Fibroblast of the aortic adventitia (primary cell): ENCODE results near the gene RALB. TPM values are rescaled to one million over a fixed set of nuclear protein-coding genes. Genes with fewer than 3 reads are reported as not detected.

ENCODE experiments used
- DNase-seq: peaks from one replicate; pipeline ENCODE4 v3.0.0-alpha.2; 2010; ENCODE audit warnings: low read depth
- H3K4me3 ChIP-seq: 2 replicates; pipeline ENCODE4 v1.5.1; 2011; ENCODE audit warnings: low read depth, mild to moderate bottlenecking, control low read depth, low read length, moderate library complexity
- total RNA-seq: library from RNA; depleted of rRNA; stranded (reverse); fragments of >200 nt; gene quantifications from 2 replicates; pipeline ENCODE4 v1.2.3, GENCODE V29; 2012; ENCODE audit warnings: low replicate concordance
- TF ChIP-seq, protein P1 (sequence below): IDR thresholded peaks from 2 replicates; pipeline ENCODE4 v1.5.1; 2011; ENCODE audit warnings: mild to moderate bottlenecking, low read length, control low read depth, inconsistent platforms; ENCODE audit not compliant: insufficient read depth

Gene RALB
- total RNA-seq, 1 donor, result 73.7 TPM

- TF ChIP-seq, protein P1, sequence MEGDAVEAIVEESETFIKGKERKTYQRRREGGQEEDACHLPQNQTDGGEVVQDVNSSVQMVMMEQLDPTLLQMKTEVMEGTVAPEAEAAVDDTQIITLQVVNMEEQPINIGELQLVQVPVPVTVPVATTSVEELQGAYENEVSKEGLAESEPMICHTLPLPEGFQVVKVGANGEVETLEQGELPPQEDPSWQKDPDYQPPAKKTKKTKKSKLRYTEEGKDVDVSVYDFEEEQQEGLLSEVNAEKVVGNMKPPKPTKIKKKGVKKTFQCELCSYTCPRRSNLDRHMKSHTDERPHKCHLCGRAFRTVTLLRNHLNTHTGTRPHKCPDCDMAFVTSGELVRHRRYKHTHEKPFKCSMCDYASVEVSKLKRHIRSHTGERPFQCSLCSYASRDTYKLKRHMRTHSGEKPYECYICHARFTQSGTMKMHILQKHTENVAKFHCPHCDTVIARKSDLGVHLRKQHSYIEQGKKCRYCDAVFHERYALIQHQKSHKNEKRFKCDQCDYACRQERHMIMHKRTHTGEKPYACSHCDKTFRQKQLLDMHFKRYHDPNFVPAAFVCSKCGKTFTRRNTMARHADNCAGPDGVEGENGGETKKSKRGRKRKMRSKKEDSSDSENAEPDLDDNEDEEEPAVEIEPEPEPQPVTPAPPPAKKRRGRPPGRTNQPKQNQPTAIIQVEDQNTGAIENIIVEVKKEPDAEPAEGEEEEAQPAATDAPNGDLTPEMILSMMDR, result no peak
- H3K4me3 ChIP-seq, result no peak overlapping the region
- no peak for DNase-seq
These were observed 8.6 kb upstream of the RALB start for GRCh38 chr2:120243875-120244553.

DNA sequence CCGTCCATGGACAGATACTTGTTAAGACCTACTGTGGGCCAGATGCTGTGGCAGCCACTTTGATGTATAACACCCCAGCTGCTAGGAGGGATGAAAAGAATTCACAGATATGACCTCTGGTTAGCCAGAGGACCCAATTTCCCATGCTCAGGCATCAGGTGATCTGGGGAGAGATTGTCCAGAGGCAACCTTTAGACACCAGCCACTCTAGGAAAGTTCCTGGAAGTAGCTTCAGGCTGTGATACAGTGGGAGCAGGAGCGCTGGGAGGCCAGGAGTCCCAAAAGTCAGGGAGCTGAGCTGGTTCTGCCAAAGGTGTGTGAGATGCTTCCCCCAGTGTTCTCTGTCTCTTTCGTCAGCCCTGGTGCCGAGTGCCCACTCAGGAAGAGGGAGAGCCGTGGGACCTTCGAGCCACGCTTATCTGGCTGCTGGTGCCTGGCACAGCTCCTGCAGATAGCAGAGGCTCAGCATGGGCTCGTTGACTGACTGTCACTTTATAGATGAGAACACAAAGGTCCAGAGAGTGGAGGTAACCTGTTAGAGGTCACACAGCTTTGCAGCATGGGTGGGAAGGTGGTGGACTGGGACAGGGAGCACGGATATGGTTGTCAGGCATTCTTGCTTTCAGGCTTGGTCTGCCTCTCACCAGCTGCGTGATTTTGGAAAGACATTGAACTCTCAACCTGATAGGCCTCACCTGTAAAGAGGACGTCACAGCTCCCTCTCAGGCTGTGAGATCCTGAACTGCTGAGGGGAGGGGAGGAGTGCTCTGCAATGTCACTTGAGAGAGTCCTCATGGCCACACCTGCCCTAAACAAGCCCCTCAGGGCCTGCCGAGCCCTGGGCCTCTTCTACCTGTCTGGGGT, 7.8 kb upstream of the RALB start:
- no peak overlapping the region for H3K4me3 ChIP-seq
- no peak for DNase-seq
- TF ChIP-seq, protein P1, result no peak

DNA sequence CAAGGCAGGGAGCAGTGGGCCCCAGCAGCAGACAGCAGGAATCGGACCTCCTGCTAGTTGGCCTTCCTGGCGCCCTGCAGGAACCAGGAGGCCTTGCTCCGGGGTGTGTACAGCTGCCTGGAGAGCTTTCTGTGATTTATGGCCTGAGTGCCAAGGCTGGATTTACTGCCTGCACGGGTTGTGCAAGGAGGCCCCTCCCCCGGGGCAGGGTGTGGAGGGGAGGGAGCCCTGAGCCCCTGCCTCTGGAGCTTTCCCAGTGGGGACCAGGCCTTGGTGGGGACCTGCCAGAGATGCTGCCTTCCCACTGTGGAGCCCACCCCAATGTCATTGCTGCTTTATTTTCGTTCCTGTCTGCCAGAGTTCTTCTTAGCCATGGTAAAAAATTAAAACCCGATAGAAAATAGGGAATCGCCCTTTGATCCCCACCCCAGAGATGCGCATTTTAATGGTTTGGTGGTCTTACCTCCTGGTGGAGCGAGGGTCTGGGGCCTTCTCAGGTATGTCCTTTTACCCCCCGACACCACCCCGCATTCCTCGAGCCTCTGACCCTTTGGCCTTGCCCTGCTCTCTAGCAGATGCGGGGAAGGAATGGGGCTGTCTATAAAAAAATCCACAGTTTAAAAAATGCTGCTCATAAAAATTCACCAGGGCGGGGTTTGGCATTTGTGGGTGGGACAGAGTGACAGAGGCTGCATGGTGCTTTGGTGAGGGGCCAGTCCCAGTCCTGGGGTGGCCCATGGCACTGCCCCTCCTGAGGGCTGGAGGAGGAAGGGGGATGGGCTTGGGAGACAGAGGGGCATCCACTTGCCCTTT, 6.9 kb upstream of the RALB start:
- TF ChIP-seq, protein P1, result no peak
- DNase-seq, result peak; percentile 59
- no peak overlapping the region for H3K4me3 ChIP-seq

DNA sequence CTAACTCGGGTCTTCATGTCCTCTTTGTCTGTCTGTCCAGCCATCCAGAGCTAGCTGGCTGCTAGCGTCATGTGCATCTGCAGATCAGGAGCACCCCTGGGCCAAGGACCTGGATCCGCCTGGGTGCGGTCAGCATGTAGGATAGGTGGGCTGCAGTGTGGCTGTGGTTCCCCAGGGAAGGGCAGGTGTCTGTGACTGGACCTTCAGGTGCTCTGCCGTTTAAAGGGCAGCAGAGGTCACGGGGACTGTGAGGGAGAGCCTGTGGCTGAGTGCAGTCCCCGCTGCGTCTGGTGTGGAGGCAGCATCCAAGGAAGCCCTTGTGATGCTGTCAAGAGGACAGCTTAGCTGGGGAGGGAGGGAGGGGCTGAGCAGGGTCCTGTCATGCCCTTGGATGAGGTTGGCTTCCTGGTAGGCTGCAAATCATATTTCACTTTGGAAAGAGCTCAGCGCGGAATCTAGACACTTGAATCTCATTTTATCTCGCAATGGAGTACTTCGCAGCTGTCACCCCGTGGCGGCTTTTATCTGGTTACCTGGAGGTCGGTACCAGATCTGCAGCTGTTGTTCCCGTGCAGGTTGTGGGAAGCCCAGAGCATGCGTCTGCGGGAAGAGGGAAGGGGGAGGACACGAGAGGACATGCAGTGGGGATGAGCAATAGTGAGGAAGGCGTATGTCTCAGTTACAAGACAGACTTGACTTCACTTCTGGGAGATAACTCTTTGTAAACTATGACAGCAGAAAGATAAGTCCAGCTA, 5.9 kb upstream of the RALB start:
- TF ChIP-seq, protein P1, result no peak
- H3K4me3 ChIP-seq, result no peak overlapping the region
- DNase-seq, result no peak

DNA sequence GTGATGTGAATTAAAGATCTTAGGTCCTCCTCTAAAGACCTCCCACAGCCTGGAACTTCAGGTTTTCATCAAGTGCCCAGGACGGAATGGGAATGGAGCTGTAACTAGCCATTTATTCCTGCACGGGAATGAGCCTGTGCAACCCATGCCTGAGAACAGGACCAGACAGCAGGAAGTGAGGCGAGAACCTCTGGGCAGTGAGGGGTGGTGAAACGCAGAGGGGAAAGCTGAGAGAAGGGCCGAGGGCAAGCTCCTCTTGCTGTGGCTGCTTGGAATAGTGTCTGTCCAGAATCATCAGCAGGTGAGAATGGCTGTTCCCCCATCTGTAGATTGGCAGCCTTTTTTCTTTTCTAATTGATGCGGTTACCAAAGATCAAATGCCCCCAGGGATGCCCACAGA, 4.8 kb upstream of the RALB start:
- DNase-seq, result no peak
- TF ChIP-seq, protein P1, result no peak

GRCh38 chr2:120250640-120251039, 2.0 kb upstream of the RALB start:
- DNase-seq, result no peak
- TF ChIP-seq, protein P1, result no peak
- no peak overlapping the region for H3K4me3 ChIP-seq

More for the DNA sequence above, 4.8 kb upstream of the RALB start:
- no peak overlapping the region for H3K4me3 ChIP-seq
